Islet precursor cell (in vitro differentiated cells): Measurements from ENCODE around the gene RASGRP2.

ENCODE experiments used
- DNase-seq: peaks from one replicate; pipeline ENCODE4 v3.0.0-alpha.2; 2018

Gene RASGRP2

GRCh38 chr11:64755681-64756361 lies 11.9 kb upstream of the RASGRP2 start:
- peak; percentile 46 for DNase-seq

GRCh38 chr11:64754919-64755662 lies 11.1 kb upstream of the RASGRP2 start:
- DNase-seq: peak; percentile 49

- peak; percentile 49 for DNase-seq
These were observed 10.4 kb upstream of the RASGRP2 start for GRCh38 chr11:64754124-64754918.

GRCh38 chr11:64753380-64754123 lies 9.6 kb upstream of the RASGRP2 start:
- peak; percentile 27 for DNase-seq

GRCh38 chr11:64753019-64753379 lies 9.1 kb upstream of the RASGRP2 start:
- peak; percentile 48 for DNase-seq

- peak; percentile 47 for DNase-seq
These were observed 8.4 kb upstream of the RASGRP2 start for GRCh38 chr11:64752175-64752970.

GRCh38 chr11:64751580-64751979 lies 7.6 kb upstream of the RASGRP2 start:
- no peak for DNase-seq

GRCh38 chr11:64751136-64751535 lies 7.2 kb upstream of the RASGRP2 start:
- peak; percentile 20 for DNase-seq

- peak; percentile 33 for DNase-seq
These were observed 6.6 kb upstream of the RASGRP2 start for GRCh38 chr11:64750361-64751054.

- DNase-seq: no peak
These were observed 4.2 kb upstream of the RASGRP2 start for GRCh38 chr11:64747961-64748665.

- DNase-seq: no peak
These were observed 2.5 kb upstream of the RASGRP2 start for GRCh38 chr11:64746486-64746885.

- DNase-seq: peak; percentile 88
These were observed 1.8 kb upstream of the RASGRP2 start for GRCh38 chr11:64745521-64746328.

GRCh38 chr11:64745189-64745520 lies 1.2 kb upstream of the RASGRP2 start:
- no peak for DNase-seq

GRCh38 chr11:64744544-64745188 lies 724 bp upstream of the RASGRP2 start:
- no peak for DNase-seq

GRCh38 chr11:64742889-64743590 lies 902 bp downstream of the RASGRP2 start:
- DNase-seq: peak; percentile 76

GRCh38 chr11:64742087-64742888 lies 1.7 kb downstream of the RASGRP2 start:
- no peak for DNase-seq

- no peak for DNase-seq
These were observed 2.4 kb downstream of the RASGRP2 start for GRCh38 chr11:64741375-64742086.
